Measurements from ENCODE around the gene TMCC1.
"Not testable (repeated sequence)": the region's sequence is repeated elsewhere in the genome, so short reads cannot be mapped to it uniquely, and the experiment has no call there.

TMCC1 gene

GRCh38 chr3:129834580-129834979 is 58.9 kb downstream of the TMCC1 start:
- no peak for DNase-seq

- not testable (repeated sequence) for DNase-seq
Observed at GRCh38 chr3:129831942-129832341, 61.6 kb downstream of the TMCC1 start.

DNA sequence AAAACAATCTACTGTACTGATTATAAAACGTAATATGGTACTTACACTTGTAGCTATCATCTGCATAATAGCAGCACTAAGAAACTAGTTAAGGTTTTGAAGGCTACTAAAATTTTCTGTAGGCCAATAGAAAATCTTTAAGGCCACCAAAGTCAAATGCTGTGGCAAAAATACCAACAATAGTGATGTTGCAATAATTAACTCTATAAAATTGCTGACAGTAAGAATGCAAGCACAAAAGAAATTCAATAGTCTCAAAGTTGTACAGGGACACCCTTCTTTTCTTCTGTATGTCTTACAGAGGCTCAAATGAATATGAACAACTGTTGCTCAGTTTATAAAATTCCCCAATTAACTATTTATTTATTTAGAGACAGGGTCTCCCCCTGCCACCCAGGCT is 62.0 kb downstream of the TMCC1 start:
- no peak for DNase-seq

DNA sequence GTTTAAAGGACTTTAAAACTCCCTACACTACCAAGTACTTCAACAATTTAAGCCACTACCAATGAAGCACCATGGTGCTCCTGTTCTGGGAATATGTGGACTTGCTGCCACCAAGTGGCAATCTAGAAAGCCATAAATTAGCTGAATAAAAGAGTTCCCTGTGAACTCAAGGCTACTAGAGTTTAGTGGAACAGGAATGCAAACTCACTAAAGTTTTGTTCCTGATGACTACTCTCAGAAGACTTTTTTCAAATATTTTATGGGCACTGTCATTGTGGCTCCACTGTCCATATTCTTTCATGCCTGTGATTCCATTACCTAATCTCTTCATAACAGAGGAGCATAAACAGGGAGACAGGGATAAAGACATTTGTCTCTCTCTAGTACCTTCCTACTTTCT is 63.9 kb downstream of the TMCC1 start:
- peak; percentile 93 for DNase-seq

- no peak for DNase-seq
Observed at GRCh38 chr3:129827765-129828164, 65.7 kb downstream of the TMCC1 start.

GRCh38 chr3:129824926-129825541 is 68.5 kb downstream of the TMCC1 start:
- peak; percentile 46 for DNase-seq

DNA sequence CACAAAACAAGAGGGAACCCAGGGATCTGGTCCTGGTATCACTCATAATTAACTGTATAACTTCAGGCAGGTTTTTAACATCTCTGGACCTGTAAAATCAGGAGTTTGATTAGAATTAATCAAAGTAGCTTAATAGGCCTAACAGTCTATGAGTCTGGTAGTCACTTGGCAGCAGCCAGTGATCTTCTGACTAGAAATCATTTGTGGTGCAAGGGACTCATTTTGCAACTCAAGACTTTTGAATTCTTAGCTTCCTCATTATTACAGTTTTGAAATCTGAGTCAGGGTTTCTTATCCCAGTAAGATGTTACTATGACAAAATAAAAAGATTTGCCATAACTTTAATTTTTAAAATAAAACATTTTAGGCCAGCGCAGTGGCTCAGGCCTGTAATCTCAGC is 70.8 kb downstream of the TMCC1 start:
- DNase-seq = peak; percentile 34

DNA sequence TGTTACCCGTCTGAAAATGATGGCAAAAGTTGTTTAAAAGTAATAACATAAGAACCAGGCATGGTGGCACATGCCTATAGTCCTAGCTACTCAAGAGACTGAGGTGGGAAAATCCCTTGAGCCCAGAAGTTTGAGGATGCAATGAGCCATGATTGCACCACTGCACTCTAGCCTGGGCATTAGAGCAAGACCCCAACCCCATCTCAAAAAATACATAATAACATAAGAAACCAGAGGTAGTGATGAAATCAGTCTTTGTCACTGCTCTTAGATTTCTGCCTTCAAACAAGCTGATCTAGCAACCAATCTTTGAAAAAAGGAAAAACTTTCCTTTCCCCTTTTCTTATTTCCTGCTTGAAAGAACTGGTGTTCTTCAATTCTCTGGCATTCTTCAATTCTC is 71.3 kb downstream of the TMCC1 start:
- DNase-seq = no peak

DNA sequence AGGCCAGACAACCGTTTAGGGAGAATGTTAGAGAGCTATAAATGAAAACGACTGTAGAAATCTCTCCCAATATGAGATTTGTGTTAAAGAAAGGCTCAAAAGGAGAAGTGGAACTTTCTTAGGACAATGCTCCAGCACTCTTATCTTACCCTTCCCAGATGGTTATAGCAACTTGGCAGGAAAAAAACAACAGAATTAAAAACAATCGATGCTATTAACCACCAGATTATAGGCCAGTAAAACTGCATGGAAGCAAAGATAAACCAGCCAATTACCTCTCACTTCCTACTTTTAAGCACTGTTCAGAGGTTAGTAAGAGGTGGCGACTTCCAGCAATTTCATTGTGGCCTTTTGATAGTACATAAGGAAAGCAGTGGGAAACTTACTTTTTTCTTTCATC is 72.9 kb downstream of the TMCC1 start:
- no peak for DNase-seq

DNA sequence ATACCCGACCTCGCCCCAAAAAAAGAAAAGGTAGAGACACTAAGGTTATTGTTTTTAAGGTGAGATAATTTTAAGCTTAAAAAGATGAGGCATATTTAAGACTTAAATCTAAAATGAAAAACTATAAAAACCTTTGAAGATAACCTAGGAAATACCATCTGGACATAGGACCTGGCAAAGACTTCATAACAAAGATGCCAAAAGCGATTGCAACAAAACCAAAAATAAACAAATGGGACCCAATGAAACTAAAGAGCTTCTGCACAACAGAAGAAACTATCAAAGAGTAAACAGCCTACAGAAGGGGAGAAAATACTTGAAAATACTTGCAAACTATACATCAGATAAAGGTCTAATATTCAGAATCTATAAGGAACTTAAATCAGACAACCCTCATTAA is 80.9 kb downstream of the TMCC1 start:
- DNase-seq = no peak

DNA sequence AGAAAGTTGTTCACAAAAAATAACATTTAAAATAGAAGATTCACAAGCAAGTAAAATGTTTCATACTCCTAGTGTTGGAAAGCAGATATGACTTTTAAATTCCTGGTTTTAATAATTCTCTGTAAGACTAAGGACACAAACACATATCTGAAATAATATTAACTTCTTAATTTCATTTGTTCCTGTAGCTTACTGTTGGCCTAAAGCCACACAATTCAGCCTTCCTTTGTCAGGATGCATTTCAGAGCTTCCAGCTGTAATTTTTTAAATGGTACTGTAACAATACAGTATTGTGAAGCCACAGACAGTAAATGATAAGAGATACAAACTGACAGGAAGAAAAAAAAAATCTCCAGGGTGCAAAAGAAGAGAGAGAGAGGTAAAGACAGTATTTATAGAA is 84.2 kb downstream of the TMCC1 start:
- DNase-seq = no peak

GRCh38 chr3:129796146-129796545 is 97.4 kb downstream of the TMCC1 start:
- DNase-seq = no peak

GRCh38 chr3:129795186-129796010 is 98.1 kb downstream of the TMCC1 start:
- DNase-seq = peak; percentile 25

DNA sequence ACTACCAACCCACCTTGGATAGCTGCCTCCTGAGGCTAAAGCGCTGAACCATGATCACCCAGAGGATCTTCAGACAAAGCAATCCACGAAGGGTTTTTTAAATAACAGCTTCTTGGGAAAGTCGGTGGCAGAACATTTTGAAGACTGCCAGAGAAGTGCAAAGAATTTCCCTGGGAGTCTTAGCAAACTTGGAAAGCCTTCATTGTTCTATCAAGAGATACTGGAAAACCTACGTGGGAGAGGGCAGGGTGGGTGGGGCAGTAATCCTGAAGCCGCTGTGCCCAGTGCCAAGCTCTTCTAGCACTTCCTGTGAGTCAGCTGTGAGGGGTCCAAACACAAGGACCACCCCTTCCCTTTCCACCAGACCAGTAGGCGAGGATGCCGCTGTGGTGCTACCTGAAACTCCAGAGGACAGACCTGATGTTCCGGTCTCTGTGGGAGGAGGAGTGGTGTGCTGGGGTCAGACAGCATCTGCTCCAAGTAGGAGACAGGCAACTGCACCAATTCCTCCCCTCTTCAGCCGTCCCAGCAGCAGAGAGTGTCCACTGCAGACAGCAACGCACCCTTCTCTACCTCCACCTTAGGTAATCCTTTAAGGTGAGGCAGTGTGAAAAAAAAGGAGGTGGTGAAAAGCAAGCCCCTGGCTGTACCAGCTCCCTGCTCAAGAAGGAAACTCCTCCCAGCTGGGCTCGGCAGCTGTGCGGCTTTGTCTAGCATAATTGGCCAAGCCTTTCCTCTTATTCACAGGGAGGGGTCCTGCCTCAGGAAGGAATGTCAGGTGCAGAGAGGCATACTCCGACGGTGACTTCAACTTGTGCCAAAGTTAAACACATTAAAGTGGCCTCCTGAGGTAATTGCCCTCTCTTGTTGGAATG is 99.0 kb downstream of the TMCC1 start:
- peak; percentile 17 for DNase-seq

- DNase-seq = no peak
Observed at GRCh38 chr3:129793942-129794310, 99.6 kb downstream of the TMCC1 start.

GRCh38 chr3:129793319-129793718 is 100.2 kb downstream of the TMCC1 start:
- no peak for DNase-seq

DNA sequence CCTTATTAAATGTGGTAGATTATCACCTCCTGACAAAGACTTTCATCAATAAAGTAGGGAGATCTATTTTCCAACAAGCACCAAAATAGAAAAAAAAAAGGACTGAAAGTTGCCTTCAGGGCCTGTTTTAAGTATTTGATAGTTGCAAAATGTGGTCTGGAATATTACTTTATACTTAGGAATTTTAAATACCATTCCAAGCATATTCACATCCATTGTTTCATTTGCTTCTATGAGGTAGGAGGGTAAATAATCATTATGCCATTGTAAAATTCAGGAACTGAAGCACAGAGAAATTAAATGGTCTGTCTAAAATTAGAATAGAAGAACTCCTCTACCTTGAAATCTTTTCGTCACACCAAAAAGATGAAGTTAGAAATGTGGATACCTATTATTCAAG is 110.0 kb downstream of the TMCC1 start:
- DNase-seq = peak; percentile 33

GRCh38 chr3:129778871-129779270 is 114.6 kb downstream of the TMCC1 start:
- no peak for DNase-seq

DNA sequence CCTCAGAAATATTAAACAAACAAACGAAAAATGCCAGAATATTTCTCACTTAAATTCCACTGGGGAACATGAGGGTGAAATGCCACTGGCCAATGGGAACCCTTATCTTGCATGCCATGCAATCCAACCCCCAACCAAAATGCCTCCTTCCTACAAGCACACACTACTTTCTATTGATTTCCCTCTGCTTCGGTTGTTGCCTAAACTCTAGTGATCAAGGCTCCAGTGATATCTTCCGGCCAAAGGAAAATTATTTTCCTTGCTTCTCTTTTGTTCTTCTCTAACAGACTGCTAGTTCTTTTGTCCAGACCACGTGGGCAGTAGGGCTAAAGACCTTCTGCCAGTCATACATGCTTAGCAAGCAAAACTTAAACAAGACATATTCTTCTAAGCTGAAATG is 115.7 kb downstream of the TMCC1 start:
- no peak for DNase-seq

DNA sequence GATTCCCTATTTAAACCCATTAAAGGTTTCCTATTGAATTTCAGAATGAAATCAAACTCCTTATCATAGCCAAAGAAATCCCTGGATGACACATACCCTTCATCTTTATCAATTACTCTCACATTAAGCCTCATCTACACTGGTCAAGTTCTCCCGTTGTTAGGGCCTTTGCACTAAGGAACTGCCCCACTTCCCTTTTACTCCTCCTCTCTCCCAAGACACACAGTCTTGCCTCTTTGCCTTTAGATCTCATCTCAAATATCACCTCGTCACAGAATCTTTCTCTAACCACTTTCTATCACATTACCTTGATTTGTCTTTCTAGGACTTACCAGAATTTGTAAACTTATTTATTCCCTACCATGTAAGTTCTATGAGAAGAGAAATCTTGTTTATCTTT is 117.6 kb downstream of the TMCC1 start:
- no peak for DNase-seq

- no peak for DNase-seq
Observed at GRCh38 chr3:129773691-129774663, 119.5 kb downstream of the TMCC1 start.

- no peak for DNase-seq
Observed at GRCh38 chr3:129770604-129771003, 122.9 kb downstream of the TMCC1 start.
